GM12875 (cell line): Measurements from ENCODE around the gene NCAPD3.

Source experiments
- H3K4me3 ChIP-seq: one replicate; pipeline ENCODE4 v1.5.1; 2011; ENCODE audit warnings: low read depth, low read length, control low read depth
- CTCF ChIP-seq: IDR thresholded peaks from 2 replicates; pipeline ENCODE4 v1.5.1; 2011; ENCODE audit warnings: low read depth, mild to moderate bottlenecking, control low read depth, inconsistent platforms, low read length, moderate library complexity, borderline replicate concordance; ENCODE audit not compliant: insufficient read depth

NCAPD3 gene

GRCh38 chr11:134131628-134132244 is 92.0 kb downstream of the NCAPD3 start:
- H3K4me3 ChIP-seq: no peak overlapping the region
- no peak for TF ChIP-seq CTCF

GRCh38 chr11:134126217-134126822 is 97.4 kb downstream of the NCAPD3 start:
- no peak for TF ChIP-seq CTCF
- H3K4me3 ChIP-seq: no peak overlapping the region

GRCh38 chr11:134125507-134125906 is 98.3 kb downstream of the NCAPD3 start:
- TF ChIP-seq CTCF: no peak
- H3K4me3 ChIP-seq: no peak overlapping the region

- no peak overlapping the region for H3K4me3 ChIP-seq
- no peak for TF ChIP-seq CTCF
These were observed 98.9 kb downstream of the NCAPD3 start for GRCh38 chr11:134124660-134125451.

GRCh38 chr11:134120921-134121526 is 102.7 kb downstream of the NCAPD3 start:
- no peak for TF ChIP-seq CTCF
- no peak overlapping the region for H3K4me3 ChIP-seq

GRCh38 chr11:134120143-134120850 is 103.5 kb downstream of the NCAPD3 start:
- no peak overlapping the region for H3K4me3 ChIP-seq
- TF ChIP-seq CTCF: no peak
